K562 (cell line): ENCODE results near the gene PRKD1. TPM values are rescaled to one million over a fixed set of nuclear protein-coding genes. Genes with fewer than 3 reads are reported as not detected.

ENCODE experiments used
- ATAC-seq: fragments of 200-7000 bp; cut with Tn5 transposase; 3 replicates; pipeline ENCODE4 v1.9.1; 2020; ENCODE audit warnings: moderate library complexity
- BruUV-seq: library from RNA; stranded (reverse); fragments of 400-500 nt; replicated peaks from 2 replicates; lab custom pipeline; 2021; lab: Mats Ljungman, UMichigan
- CTCF ChIA-PET: fragments of 300-600 bp; formaldehyde crosslinking; extraction: SDS; loops from one replicate; lab custom pipeline; 2021; ENCODE audit warnings: low intra/inter-chr PET ratio; lab: Yijun Ruan, JAX
- POLR2A ChIA-PET: fragments of 300-600, 350-650 bp; sonication (Branson Sonifier 250); formaldehyde crosslinking; extraction: SDS; loops from one replicate; lab custom pipeline; 2021; ENCODE audit warnings: antibody characterized with exemption, inconsistent platforms; lab: Yijun Ruan, JAX
- DNase-seq, 4 experiments: peaks; one replicate each; pipeline versions ENCODE4 v3.0.0 to v3.0.0-alpha.2; 2011 to 2018; ENCODE audit warnings: low spot score in 3 of 4, mixed read lengths in 3 of 4; ENCODE audit errors: extremely low read depth in 1 of 4
- FAIRE-seq: peaks from 2 replicates; lab custom pipeline; 2011; peaks lifted over from hg19 to GRCh38; lab: Jason Lieb, UNC
- H2AFZ ChIP-seq: 2 replicates; pipeline ENCODE4 v1.6.0; 2011; ENCODE audit warnings: low read depth, low read length, control low read depth, inconsistent platforms
- H3K27ac ChIP-seq: fragments of 200-600 bp; 3 replicates; pipeline ENCODE4 v1.8.0; 2011; ENCODE audit warnings: low read depth, mild to moderate bottlenecking, control low read depth, inconsistent platforms, low read length, moderate library complexity, mixed read lengths; ENCODE audit errors: extremely low read depth
- H3K27me3 ChIP-seq, 2 experiments: fragments of 300-600 bp in 1 of 2; 2 replicates in 1 of 2; 3 replicates in 1 of 2; pipeline versions ENCODE4 v1.6.0 to v1.8.0; 2011; ENCODE audit warnings: inconsistent platforms in 2 of 2, low read length in 2 of 2, mild to moderate bottlenecking in 1 of 2, mixed read lengths in 1 of 2, moderate library complexity in 1 of 2; ENCODE audit not compliant: control insufficient read depth in 2 of 2, insufficient read depth in 2 of 2
- H3K36me3 ChIP-seq: fragments of 300-600 bp; 3 replicates; pipeline ENCODE4 v1.8.0; 2011; ENCODE audit warnings: mild to moderate bottlenecking, low read length, inconsistent platforms; ENCODE audit not compliant: control insufficient read depth, insufficient read depth
- H3K4me1 ChIP-seq, 2 experiments: fragments of 200-600 bp in 1 of 2; replicated peaks in 1 of 2; 2 replicates in 1 of 2; 3 replicates in 1 of 2; pipeline versions ENCODE4 v1.5.1 to v1.8.0; 2011; ENCODE audit warnings: inconsistent platforms in 2 of 2, low read length in 2 of 2, mild to moderate bottlenecking in 1 of 2, mixed read lengths in 1 of 2, moderate library complexity in 1 of 2; ENCODE audit not compliant: control insufficient read depth in 2 of 2, insufficient read depth in 2 of 2
- H3K4me2 ChIP-seq: 2 replicates; pipeline ENCODE4 v1.6.1; 2011; ENCODE audit warnings: low read length, control low read depth, inconsistent platforms, mixed read lengths; ENCODE audit not compliant: insufficient read depth
- H3K4me3 ChIP-seq: fragments of 200-600 bp; sonication (generic), shearing (Covaris generic); 2 replicates; pipeline ENCODE4 v1.5.1; 2016; ENCODE audit warnings: control low read depth, inconsistent platforms
- H3K79me2 ChIP-seq: fragments of 200-600 bp; 3 replicates; pipeline ENCODE4 v1.8.0; 2011; ENCODE audit warnings: low read length, inconsistent platforms; ENCODE audit not compliant: control insufficient read depth, insufficient read depth
- H3K9ac ChIP-seq, 2 experiments: 2 replicates each; pipeline versions ENCODE4 v1.6.0 to v1.6.1; 2011; ENCODE audit warnings: low read depth in 2 of 2, low read length in 2 of 2, control low read depth in 1 of 2, inconsistent platforms in 1 of 2, mild to moderate bottlenecking in 1 of 2, mixed read lengths in 1 of 2; ENCODE audit not compliant: insufficient read depth in 1 of 2
- H3K9me1 ChIP-seq: one replicate; pipeline ENCODE4 v1.6.0; 2011; ENCODE audit warnings: inconsistent platforms, mild to moderate bottlenecking, low read length, moderate library complexity; ENCODE audit not compliant: control insufficient read depth, insufficient read depth
- H3K9me3 ChIP-seq: replicated peaks from 2 replicates; pipeline ENCODE4 v1.5.1; 2011; ENCODE audit warnings: low read depth, low read length, inconsistent platforms; ENCODE audit not compliant: control insufficient read depth, insufficient read depth
- H4K20me1 ChIP-seq: replicated peaks from 2 replicates; pipeline ENCODE4 v1.6.1; 2011; ENCODE audit warnings: low read length, inconsistent platforms, mixed read lengths; ENCODE audit not compliant: control insufficient read depth, insufficient read depth
- CBFB ChIP-seq: sonication (generic); formaldehyde crosslinking; IDR thresholded peaks from 2 replicates; pipeline ENCODE4 v1.4.0; 2020; ENCODE audit warnings: mild to moderate bottlenecking, missing genetic modification reagents
- KDM4B ChIP-seq, 2 experiments: fragments of 450-650 bp in 1 of 2; sonication (generic) in 1 of 2; IDR thresholded peaks; 2 replicates each; pipeline ENCODE4 v1.6.1; 2016 to 2017; ENCODE audit warnings: borderline replicate concordance in 2 of 2, antibody characterized with exemption in 1 of 2, low read depth in 1 of 2, mild to moderate bottlenecking in 1 of 2
- POLR2AphosphoS2 ChIP-seq: IDR thresholded peaks from 2 replicates; pipeline ENCODE4 v1.6.1; 2012; ENCODE audit warnings: low read length, improper control_type of control experiment
- SAFB2 ChIP-seq: fragments of 200-400 bp; formaldehyde crosslinking; IDR thresholded peaks from 2 replicates; pipeline ENCODE4 v1.6.1; 2018; ENCODE audit warnings: borderline replicate concordance, low read length, low read depth, moderate library complexity; ENCODE audit not compliant: severe bottlenecking
- ZNF23 ChIP-seq: fragments of 250-450 bp; sonication (Bioruptor Pico); IDR thresholded peaks from 2 replicates; pipeline ENCODE4 v1.4.0; 2020; ENCODE audit warnings: mild to moderate bottlenecking
- ZNF384 ChIP-seq: IDR thresholded peaks from 2 replicates; pipeline ENCODE4 v1.6.1; 2012; ENCODE audit warnings: low read depth, low read length, improper control_type of control experiment
- ZNF512 ChIP-seq: IDR thresholded peaks from 2 replicates; pipeline ENCODE4 v1.6.1; 2016; ENCODE audit warnings: missing genetic modification characterization, missing compliant biosample characterization
- ZNF644 ChIP-seq: fragments of 200-800 bp; sonication (Bioruptor generic); IDR thresholded peaks from 2 replicates; pipeline ENCODE4 v1.6.1; 2016; ENCODE audit warnings: low read depth, missing genetic modification characterization, missing compliant biosample characterization
- in situ Hi-C: fragments of 300-500 bp; cut with MboI; formaldehyde crosslinking; loops from 4 replicates; pipeline ENCODE4 v1.15.0; 2018; ENCODE audit warnings: inconsistent platforms, mixed read lengths
- intact Hi-C: fragments of 100-400 bp; cut with micrococcal nuclease; formaldehyde crosslinking; loops from 2 replicates; pipeline ENCODE4 v1.14.2; 2022
- polyA plus RNA-seq, 8 experiments: library from polyadenylated mRNA; depleted of rRNA in 4 of 8; stranded (reverse) in 5 of 8; unstranded in 3 of 8; fragments of >200 nt; fragmentation: Nextera tagmentation in 2 of 8; fragmentation: Illumina TruSeq in 1 of 8; extraction: Ambion mirVana in 2 of 8; extraction: Trizol in 1 of 8; gene quantifications; 2 replicates each; pipeline versions ENCODE4 v1.2.1 to v1.2.3, GENCODE V29; 2011 to 2014; ENCODE audit warnings: inconsistent platforms in 1 of 8, missing spikeins in 1 of 8
- total RNA-seq, 7 experiments: library from RNA; depleted of rRNA in 6 of 7; stranded (reverse); fragments of >200 nt in 6 of 7; fragmentation: Illumina TruSeq in 2 of 7; extraction: Trizol in 2 of 7; gene quantifications; 2 replicates each; pipeline versions ENCODE4 v1.2.1 to v1.2.3, GENCODE V29; 2011 to 2021; ENCODE audit warnings: low replicate concordance in 1 of 7
- TF ChIP-seq, protein P1 (sequence below): fragments of 200-800 bp; sonication (Bioruptor generic); IDR thresholded peaks from 2 replicates; pipeline ENCODE4 v1.6.1; 2017; ENCODE audit warnings: missing genetic modification characterization, missing compliant biosample characterization
- TF ChIP-seq, protein P2 (sequence below): fragments of 250-450 bp; sonication (Bioruptor Pico); IDR thresholded peaks from 2 replicates; pipeline ENCODE4 v1.8.0; 2022; ENCODE audit warnings: inconsistent platforms
- TF ChIP-seq, protein P3 (sequence below): sonication (generic); formaldehyde crosslinking; IDR thresholded peaks from 2 replicates; pipeline ENCODE4 v1.8.0; 2022; ENCODE audit warnings: mild to moderate bottlenecking, missing genetic modification reagents

PRKD1 gene
- total and polyA plus RNA-seq, 9 of the 15 experiments (the other 6 are each of a cell fraction or from before 2014, with no cell fraction given) = 0.04 to 0.25 (median 0.13) TPM; not detected in 1

DNA sequence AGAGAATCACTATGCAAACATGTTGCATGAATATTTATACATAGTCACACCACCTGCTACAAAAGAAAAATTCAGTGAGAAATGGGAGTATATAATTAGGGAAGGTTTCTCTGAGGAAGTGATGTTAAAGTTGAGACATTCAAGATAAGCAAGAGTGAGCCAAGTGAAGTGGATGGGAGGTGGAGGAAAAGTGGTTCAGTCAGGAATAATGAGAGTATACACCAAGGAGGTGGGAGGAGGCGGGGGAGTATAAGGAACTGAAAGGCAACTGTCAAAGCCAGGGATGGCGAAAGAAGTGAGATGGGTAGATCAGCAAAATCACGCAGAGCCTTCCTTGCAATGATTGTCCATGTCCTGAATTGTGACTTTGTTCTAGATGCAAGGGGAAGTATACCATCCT, 33.7 kb downstream of the PRKD1 start (continued):
- TF ChIP-seq ZNF512 (tag) = no peak
- TF ChIP-seq ZNF384 = no peak
- TF ChIP-seq CBFB (CRISPR knock-in tag) = no peak
- TF ChIP-seq, protein P1, sequence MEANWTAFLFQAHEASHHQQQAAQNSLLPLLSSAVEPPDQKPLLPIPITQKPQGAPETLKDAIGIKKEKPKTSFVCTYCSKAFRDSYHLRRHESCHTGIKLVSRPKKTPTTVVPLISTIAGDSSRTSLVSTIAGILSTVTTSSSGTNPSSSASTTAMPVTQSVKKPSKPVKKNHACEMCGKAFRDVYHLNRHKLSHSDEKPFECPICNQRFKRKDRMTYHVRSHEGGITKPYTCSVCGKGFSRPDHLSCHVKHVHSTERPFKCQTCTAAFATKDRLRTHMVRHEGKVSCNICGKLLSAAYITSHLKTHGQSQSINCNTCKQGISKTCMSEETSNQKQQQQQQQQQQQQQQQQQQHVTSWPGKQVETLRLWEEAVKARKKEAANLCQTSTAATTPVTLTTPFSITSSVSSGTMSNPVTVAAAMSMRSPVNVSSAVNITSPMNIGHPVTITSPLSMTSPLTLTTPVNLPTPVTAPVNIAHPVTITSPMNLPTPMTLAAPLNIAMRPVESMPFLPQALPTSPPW (CRISPR knock-in tag) = no peak
- no peak for TF ChIP-seq POLR2AphosphoS2

DNA sequence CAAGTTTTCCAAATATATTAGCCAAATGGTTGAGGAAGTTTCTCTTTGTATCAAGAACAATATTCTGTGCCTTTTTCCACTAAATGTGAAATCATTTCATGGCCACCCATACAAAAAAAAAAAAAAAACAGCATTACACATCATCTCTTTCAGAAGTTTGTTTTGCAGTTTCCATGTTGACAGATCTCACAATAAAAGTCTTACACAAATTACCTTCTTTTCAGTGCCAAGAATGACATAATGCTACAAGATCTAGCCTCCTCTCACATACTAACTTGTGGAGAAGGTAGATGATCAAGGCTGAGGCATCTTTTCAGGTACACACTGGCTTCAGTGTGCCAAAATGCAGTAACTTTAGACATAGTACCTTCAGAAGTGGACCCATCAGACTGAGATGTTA, 35.3 kb downstream of the PRKD1 start:
- Histone ChIP-seq H3K9ac (no peak overlapping the region), H4K20me1 (no peaks in the 10 kb centered on the region), H3K36me3 (no peaks in the 10 kb centered on the region), H2AFZ (no peak overlapping the region), H3K9me3 (no peaks in the 10 kb centered on the region), H3K27me3 (no peaks in the 10 kb centered on the region), H3K4me3 (no peak overlapping the region), H3K79me2 (no peaks in the 10 kb centered on the region), H3K9me1 (no peaks in the 10 kb centered on the region), H3K4me1 (no peaks in the 10 kb centered on the region), H3K4me2 (no peak overlapping the region), H3K27ac (no peak overlapping the region)
- BruUV-seq = no TSS peak
- DNase-seq = no peak
- no peak for FAIRE-seq
- intact Hi-C loops (no loop called here), in situ Hi-C loops (no loop called here)
- CTCF ChIA-PET = no interaction called here
- no peak for ATAC-seq
- POLR2A ChIA-PET = no interaction called here
- TF ChIP-seq ZNF384 (no peak), ZNF644 (tag) (no peak), ZNF23 (CRISPR knock-in tag) (no peak), SAFB2 (no peak), KDM4B (IDR thresholded peaks at IDR 0.05; ENCODE audit: borderline replicate concordance in 2 of 2, low read depth in 1 of 2) (no peak)
- TF ChIP-seq, protein P2, sequence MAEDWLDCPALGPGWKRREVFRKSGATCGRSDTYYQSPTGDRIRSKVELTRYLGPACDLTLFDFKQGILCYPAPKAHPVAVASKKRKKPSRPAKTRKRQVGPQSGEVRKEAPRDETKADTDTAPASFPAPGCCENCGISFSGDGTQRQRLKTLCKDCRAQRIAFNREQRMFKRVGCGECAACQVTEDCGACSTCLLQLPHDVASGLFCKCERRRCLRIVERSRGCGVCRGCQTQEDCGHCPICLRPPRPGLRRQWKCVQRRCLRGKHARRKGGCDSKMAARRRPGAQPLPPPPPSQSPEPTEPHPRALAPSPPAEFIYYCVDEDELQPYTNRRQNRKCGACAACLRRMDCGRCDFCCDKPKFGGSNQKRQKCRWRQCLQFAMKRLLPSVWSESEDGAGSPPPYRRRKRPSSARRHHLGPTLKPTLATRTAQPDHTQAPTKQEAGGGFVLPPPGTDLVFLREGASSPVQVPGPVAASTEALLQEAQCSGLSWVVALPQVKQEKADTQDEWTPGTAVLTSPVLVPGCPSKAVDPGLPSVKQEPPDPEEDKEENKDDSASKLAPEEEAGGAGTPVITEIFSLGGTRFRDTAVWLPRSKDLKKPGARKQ (CRISPR knock-in tag) = no peak
- TF ChIP-seq, protein P3, sequence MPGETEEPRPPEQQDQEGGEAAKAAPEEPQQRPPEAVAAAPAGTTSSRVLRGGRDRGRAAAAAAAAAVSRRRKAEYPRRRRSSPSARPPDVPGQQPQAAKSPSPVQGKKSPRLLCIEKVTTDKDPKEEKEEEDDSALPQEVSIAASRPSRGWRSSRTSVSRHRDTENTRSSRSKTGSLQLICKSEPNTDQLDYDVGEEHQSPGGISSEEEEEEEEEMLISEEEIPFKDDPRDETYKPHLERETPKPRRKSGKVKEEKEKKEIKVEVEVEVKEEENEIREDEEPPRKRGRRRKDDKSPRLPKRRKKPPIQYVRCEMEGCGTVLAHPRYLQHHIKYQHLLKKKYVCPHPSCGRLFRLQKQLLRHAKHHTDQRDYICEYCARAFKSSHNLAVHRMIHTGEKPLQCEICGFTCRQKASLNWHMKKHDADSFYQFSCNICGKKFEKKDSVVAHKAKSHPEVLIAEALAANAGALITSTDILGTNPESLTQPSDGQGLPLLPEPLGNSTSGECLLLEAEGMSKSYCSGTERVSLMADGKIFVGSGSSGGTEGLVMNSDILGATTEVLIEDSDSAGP (CRISPR knock-in tag) = no peak
